ENCODE data around the gene AIMP2. TPM values are rescaled to one million over a fixed set of nuclear protein-coding genes. Genes with fewer than 3 reads are reported as not detected.

The AIMP2 gene
- total and polyA plus RNA-seq, 2 of the 4 experiments (the other 2 are of a cell fraction) = 57.5 to 58.6 TPM

GRCh38 chr7:5997210-5997808 lies 11.8 kb upstream of the AIMP2 start:
- Histone ChIP-seq H3K27me3 (ENCODE audit: control insufficient read depth, insufficient read depth, low read length) (no peaks in the 10 kb centered on the region), H3K4me2 (ENCODE audit: low read depth, low read length) (no peak overlapping the region), H2BK20ac (ENCODE audit: low read depth, low read length) (no peak overlapping the region), H3K36me3 (ENCODE audit: control insufficient read depth, insufficient read depth, low read length) (peaks cover 29% of the 10 kb centered on the region), H3K14ac (replicated peaks; ENCODE audit: low read depth, low read length) (no peak overlapping the region), H3K4ac (ENCODE audit: low read depth, low read length) (no peak overlapping the region), H2AFZ (replicated peaks; ENCODE audit: low read length, poor library complexity) (no peak overlapping the region), H2BK120ac (ENCODE audit: low read depth, low read length) (no peak overlapping the region), H2BK5ac (ENCODE audit: low read depth, low read length, poor library complexity, severe bottlenecking) (no peak overlapping the region), H4K8ac (ENCODE audit: low read depth in 2 of 2, low read length in 2 of 2) (no peak overlapping the region), H2BK15ac (ENCODE audit: low read depth, low read length) (no peak overlapping the region), H3K9me3 (ENCODE audit: control insufficient read depth, insufficient read depth, low read length) (no peaks in the 10 kb centered on the region), H3K4me1 (ENCODE audit: control insufficient read depth, insufficient read depth, low read length) (peaks cover 4% of the 10 kb centered on the region), H4K91ac (ENCODE audit: insufficient read depth, low read depth, low read length) (no peak overlapping the region), H3K9ac (ENCODE audit: low read depth, low read length) (no peak overlapping the region), H4K5ac (ENCODE audit: low read depth, low read length) (no peak overlapping the region), H2AK9ac (replicated peaks; ENCODE audit: low read depth, low read length, poor library complexity) (no peak overlapping the region), H3K23ac (ENCODE audit: low read depth, low read length) (no peak overlapping the region), H3K9me1 (ENCODE audit: insufficient read depth, low read length) (no peaks in the 10 kb centered on the region), H2AK5ac (ENCODE audit: low read depth, low read length) (no peak overlapping the region), H3K27ac (ENCODE audit: insufficient read depth, low read length) (no peak overlapping the region), H3K18ac (ENCODE audit: low read depth, low read length) (no peak overlapping the region), H3K79me1 (ENCODE audit: low read depth in 1 of 2, low read length in 2 of 2) (peaks cover 0 to 3% of the 10 kb centered on the region in 2 experiments; a peak in 1 of 4 replicates), H3K4me3 (ENCODE audit: insufficient read depth, low read depth, low read length) (no peak overlapping the region), H4K20me1 (ENCODE audit: insufficient read depth, low read length) (no peaks in the 10 kb centered on the region), H3K56ac (ENCODE audit: extremely low read depth, insufficient read depth, low read length) (no peak overlapping the region)
- intact Hi-C loops (cut with micrococcal nuclease) = loop anchor here (5.0 kb wide), 1 partner anchor 440 kb away; no protein-coding TSS in a partner anchor
- ChIA-PET CTCF (interaction anchor here (0.5 to 1.7 kb wide), 11 partner anchors 10 to 1199 kb away, joined by 3 to 6 read pairs (median 3); no protein-coding TSS in a partner anchor), POLR2A (ENCODE audit: unreplicated experiment) (interaction anchor here (0.6 kb wide), 2 partner anchors 109 to 422 kb away, joined by 4 to 6 read pairs; no protein-coding TSS in a partner anchor)
- peak; percentile 69 for DNase-seq
- TF ChIP-seq, protein P1, sequence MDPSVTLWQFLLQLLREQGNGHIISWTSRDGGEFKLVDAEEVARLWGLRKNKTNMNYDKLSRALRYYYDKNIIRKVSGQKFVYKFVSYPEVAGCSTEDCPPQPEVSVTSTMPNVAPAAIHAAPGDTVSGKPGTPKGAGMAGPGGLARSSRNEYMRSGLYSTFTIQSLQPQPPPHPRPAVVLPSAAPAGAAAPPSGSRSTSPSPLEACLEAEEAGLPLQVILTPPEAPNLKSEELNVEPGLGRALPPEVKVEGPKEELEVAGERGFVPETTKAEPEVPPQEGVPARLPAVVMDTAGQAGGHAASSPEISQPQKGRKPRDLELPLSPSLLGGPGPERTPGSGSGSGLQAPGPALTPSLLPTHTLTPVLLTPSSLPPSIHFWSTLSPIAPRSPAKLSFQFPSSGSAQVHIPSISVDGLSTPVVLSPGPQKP (IDR thresholded peaks at IDR 0.05; ENCODE audit: borderline replicate concordance, low read depth, low read length) = no peak
- TF ChIP-seq NFE2L2 (IDR thresholded peaks at IDR 0.05; ENCODE audit: low read depth, low read length) = no peak
- no peak for TF ChIP-seq USF2 (IDR thresholded peaks at IDR 0.05; ENCODE audit: low read depth, low read length)
- no peak for TF ChIP-seq RCOR1 (IDR thresholded peaks at IDR 0.05; ENCODE audit: insufficient replicate concordance, low read length)
- TF ChIP-seq MAFK (IDR thresholded peaks at IDR 0.05; ENCODE audit: low read depth, low read length) = no peak
- TF ChIP-seq, protein P2, sequence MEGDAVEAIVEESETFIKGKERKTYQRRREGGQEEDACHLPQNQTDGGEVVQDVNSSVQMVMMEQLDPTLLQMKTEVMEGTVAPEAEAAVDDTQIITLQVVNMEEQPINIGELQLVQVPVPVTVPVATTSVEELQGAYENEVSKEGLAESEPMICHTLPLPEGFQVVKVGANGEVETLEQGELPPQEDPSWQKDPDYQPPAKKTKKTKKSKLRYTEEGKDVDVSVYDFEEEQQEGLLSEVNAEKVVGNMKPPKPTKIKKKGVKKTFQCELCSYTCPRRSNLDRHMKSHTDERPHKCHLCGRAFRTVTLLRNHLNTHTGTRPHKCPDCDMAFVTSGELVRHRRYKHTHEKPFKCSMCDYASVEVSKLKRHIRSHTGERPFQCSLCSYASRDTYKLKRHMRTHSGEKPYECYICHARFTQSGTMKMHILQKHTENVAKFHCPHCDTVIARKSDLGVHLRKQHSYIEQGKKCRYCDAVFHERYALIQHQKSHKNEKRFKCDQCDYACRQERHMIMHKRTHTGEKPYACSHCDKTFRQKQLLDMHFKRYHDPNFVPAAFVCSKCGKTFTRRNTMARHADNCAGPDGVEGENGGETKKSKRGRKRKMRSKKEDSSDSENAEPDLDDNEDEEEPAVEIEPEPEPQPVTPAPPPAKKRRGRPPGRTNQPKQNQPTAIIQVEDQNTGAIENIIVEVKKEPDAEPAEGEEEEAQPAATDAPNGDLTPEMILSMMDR (conservative IDR thresholded peaks at IDR 0.05; ENCODE audit: low read depth, low read length) = peak; percentile 74
- TF ChIP-seq SMC3 (IDR thresholded peaks at IDR 0.05; ENCODE audit: low read depth, low read length) = peak; percentile 66
- peak; percentile 74 for TF ChIP-seq RAD21 (IDR thresholded peaks at IDR 0.05; ENCODE audit: low read length)
- TF ChIP-seq MXI1 (IDR thresholded peaks at IDR 0.05; ENCODE audit: borderline replicate concordance, low read depth, low read length) = no peak
- no peak for TF ChIP-seq BHLHE40 (IDR thresholded peaks at IDR 0.05; ENCODE audit: low read depth, low read length)
- ATAC-seq (ENCODE audit: low read depth) = peak; percentile 85
- in situ Hi-C loops (cut with MboI; ENCODE audit: low sequenced_read_pairs) = no loop called here
- WGBS, 2 experiments (ENCODE audit: extremely low coverage in 2 of 2, insufficient read length in 1 of 2) = no CpG with 5 or more reads among the region's 10 CpGs
- BruUV-seq (replicated peaks) = no TSS peak
- dilution Hi-C loops (cut with HindIII; ENCODE audit: low sequenced_read_pairs, unreplicated experiment) = no loop called here
